ENCODE results near the gene RNF167. TPM values are rescaled to one million over a fixed set of nuclear protein-coding genes. Genes with fewer than 3 reads are reported as not detected.

Gene RNF167
- total RNA-seq, 6 experiments from 2014 or later, result 52.1 to 73.5 (median 57.5) TPM

DNA sequence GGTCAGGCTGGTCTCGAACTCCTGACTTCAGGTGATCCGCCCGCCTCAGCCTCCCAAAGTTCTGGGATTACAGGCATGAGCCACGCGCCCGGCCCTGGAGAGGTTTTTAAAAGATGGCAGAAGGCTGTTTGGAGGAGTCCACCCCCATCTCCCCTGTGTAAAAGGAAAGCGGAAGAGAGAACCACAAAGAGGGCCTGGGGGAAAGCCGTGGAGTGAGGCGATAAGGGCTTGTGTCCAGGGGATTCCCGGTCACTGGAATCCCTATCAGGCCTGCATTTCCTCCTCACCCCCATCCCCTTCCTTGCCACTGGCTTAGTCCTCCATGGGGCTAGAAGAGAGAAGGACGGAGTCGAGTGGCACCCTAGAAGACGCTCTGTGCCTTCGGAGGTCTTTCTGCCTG is 8.1 kb upstream of the RNF167 start, which contains the start of gene GP1BA:
GP1BA (plus strand) TSS at position 315 of the 400 bp plus-strand sequence. CDS start 328 bp downstream, outside the sequence.
- no peaks in the 10 kb centered on the region for H3K9me3 ChIP-seq
- 77% methylated on average over 13 of the region's 14 CpGs for WGBS (ENCODE audit: insufficient coverage, low coverage, low lambda C conversion rate, missing lambda C conversion rate)
- no peak for DNase-seq
- TF ChIP-seq, protein P1, sequence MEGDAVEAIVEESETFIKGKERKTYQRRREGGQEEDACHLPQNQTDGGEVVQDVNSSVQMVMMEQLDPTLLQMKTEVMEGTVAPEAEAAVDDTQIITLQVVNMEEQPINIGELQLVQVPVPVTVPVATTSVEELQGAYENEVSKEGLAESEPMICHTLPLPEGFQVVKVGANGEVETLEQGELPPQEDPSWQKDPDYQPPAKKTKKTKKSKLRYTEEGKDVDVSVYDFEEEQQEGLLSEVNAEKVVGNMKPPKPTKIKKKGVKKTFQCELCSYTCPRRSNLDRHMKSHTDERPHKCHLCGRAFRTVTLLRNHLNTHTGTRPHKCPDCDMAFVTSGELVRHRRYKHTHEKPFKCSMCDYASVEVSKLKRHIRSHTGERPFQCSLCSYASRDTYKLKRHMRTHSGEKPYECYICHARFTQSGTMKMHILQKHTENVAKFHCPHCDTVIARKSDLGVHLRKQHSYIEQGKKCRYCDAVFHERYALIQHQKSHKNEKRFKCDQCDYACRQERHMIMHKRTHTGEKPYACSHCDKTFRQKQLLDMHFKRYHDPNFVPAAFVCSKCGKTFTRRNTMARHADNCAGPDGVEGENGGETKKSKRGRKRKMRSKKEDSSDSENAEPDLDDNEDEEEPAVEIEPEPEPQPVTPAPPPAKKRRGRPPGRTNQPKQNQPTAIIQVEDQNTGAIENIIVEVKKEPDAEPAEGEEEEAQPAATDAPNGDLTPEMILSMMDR (IDR thresholded peaks at IDR 0.05), result no peak
- no peak for TF ChIP-seq POLR2A (IDR thresholded peaks at IDR 0.05)
- H3K36me3 ChIP-seq, result peaks cover 0 to 5% (median 0%) of the 10 kb centered on the region in 4 donors
- intact Hi-C loops (cut with DNase I), result no loop called here
- no peaks in the 10 kb centered on the region for H3K27me3 ChIP-seq
- H3K4me1 ChIP-seq, result peaks cover 0 to 13% (median 5%) of the 10 kb centered on the region in 4 donors
- H3K27ac ChIP-seq, result no peak within 1 kb of the TSS
- no peak within 1 kb of the TSS for H3K4me3 ChIP-seq
- peak in 1 of 4 donors; percentile 41 for ATAC-seq

- intact Hi-C loops (cut with DNase I), result no loop called here
- peaks cover 0 to 13% (median 2%) of the 10 kb centered on the region in 4 donors for H3K36me3 ChIP-seq
- H3K27me3 ChIP-seq, result no peaks in the 10 kb centered on the region
- ATAC-seq, result no peak
- WGBS (ENCODE audit: insufficient coverage, low coverage, low lambda C conversion rate, missing lambda C conversion rate), result no CpG with 5 or more reads among the region's 12 CpGs
- peaks cover 0 to 13% (median 5%) of the 10 kb centered on the region in 4 donors for H3K4me1 ChIP-seq
- no peak overlapping the region for H3K4me3 ChIP-seq
- H3K27ac ChIP-seq, result no peak overlapping the region
- TF ChIP-seq, protein P1 (IDR thresholded peaks at IDR 0.05), result no peak
- TF ChIP-seq POLR2A (IDR thresholded peaks at IDR 0.05), result no peak
- no peaks in the 10 kb centered on the region for H3K9me3 ChIP-seq
- DNase-seq, result no peak
Measured at GRCh38 chr17:4932756-4933155, 7.3 kb upstream of the RNF167 start.

DNA sequence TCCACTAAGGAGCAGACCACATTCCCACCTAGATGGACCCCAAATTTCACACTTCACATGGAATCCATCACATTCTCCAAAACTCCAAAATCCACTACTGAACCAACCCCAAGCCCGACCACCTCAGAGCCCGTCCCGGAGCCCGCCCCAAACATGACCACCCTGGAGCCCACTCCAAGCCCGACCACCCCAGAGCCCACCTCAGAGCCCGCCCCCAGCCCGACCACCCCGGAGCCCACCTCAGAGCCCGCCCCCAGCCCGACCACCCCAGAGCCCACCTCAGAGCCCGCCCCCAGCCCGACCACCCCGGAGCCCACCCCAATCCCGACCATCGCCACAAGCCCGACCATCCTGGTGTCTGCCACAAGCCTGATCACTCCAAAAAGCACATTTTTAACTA is 6.4 kb upstream of the RNF167 start:
- H3K4me3 ChIP-seq, result no peak overlapping the region
- no peaks in the 10 kb centered on the region for H3K9me3 ChIP-seq
- no peak for ATAC-seq
- WGBS (ENCODE audit: insufficient coverage, low coverage, low lambda C conversion rate, missing lambda C conversion rate), result 66% methylated on average over 5 of the region's 16 CpGs
- intact Hi-C loops (cut with DNase I), result no loop called here
- H3K4me1 ChIP-seq, result peaks cover 0 to 16% (median 7%) of the 10 kb centered on the region in 4 donors
- no peaks in the 10 kb centered on the region for H3K27me3 ChIP-seq
- TF ChIP-seq, protein P1 (IDR thresholded peaks at IDR 0.05), result no peak
- no peak for TF ChIP-seq POLR2A (IDR thresholded peaks at IDR 0.05)
- no peak for DNase-seq
- no peak overlapping the region for H3K27ac ChIP-seq
- peaks cover 0 to 18% (median 2%) of the 10 kb centered on the region in 4 donors for H3K36me3 ChIP-seq

- TF ChIP-seq, protein P1 (IDR thresholded peaks at IDR 0.05), result peak in 2 of 4 donors; percentile 26 to 31
- TF ChIP-seq POLR2A (IDR thresholded peaks at IDR 0.05), result no peak
- peak in 2 of 3 donors; percentile 53 to 76 for DNase-seq
- H3K4me1 ChIP-seq, result peaks cover 0 to 21% (median 9%) of the 10 kb centered on the region in 4 donors
- intact Hi-C loops (cut with DNase I), result no loop called here
- no peaks in the 10 kb centered on the region for H3K27me3 ChIP-seq
- H3K4me3 ChIP-seq, result no peak overlapping the region
- H3K9me3 ChIP-seq, result no peaks in the 10 kb centered on the region
- peak; percentile 51 to 70 (median 59) for ATAC-seq
- H3K27ac ChIP-seq, result no peak overlapping the region
- 18% methylated on average over 14 of the region's 14 CpGs for WGBS (ENCODE audit: insufficient coverage, low coverage, low lambda C conversion rate, missing lambda C conversion rate)
- H3K36me3 ChIP-seq, result peaks cover 0 to 18% (median 2%) of the 10 kb centered on the region in 4 donors
Measured at GRCh38 chr17:4934173-4934979, 5.7 kb upstream of the RNF167 start.
